DND-41 (cell line): Measurements from ENCODE around the gene APOC3.

Experiments
- ATAC-seq: fragments of 200-7000 bp; cut with Tn5 transposase; 3 replicates; pipeline ENCODE4 v1.9.1; 2021; ENCODE audit warnings: low read depth; ENCODE audit not compliant: insufficient read depth
- DNase-seq: peaks from one replicate; pipeline ENCODE4 v3.0.0-alpha.2; 2020
- H2AFZ ChIP-seq: 2 replicates; pipeline ENCODE4 v1.6.0; 2012; ENCODE audit warnings: low read depth, low read length
- H3K27ac ChIP-seq: 2 replicates; pipeline ENCODE4 v1.5.1; 2012; ENCODE audit warnings: low read length, inconsistent platforms
- H3K27me3 ChIP-seq: fragments of 200-600 bp; sonication (generic); 2 replicates; pipeline ENCODE4 v1.6.0; 2012; ENCODE audit warnings: low read length, mild to moderate bottlenecking, inconsistent platforms; ENCODE audit not compliant: insufficient read depth, poor library complexity
- H3K36me3 ChIP-seq: 2 replicates; pipeline ENCODE4 v1.5.1; 2012; ENCODE audit warnings: low read length, inconsistent platforms; ENCODE audit not compliant: insufficient read depth
- H3K4me1 ChIP-seq: 2 replicates; pipeline ENCODE4 v1.5.1; 2012; ENCODE audit warnings: mild to moderate bottlenecking, low read length; ENCODE audit not compliant: insufficient read depth
- H3K4me2 ChIP-seq: 2 replicates; pipeline ENCODE4 v1.6.0; 2012; ENCODE audit warnings: mild to moderate bottlenecking, moderate library complexity, low read length, inconsistent platforms; ENCODE audit not compliant: insufficient read depth
- H3K4me3 ChIP-seq, 2 experiments: fragments of 200-600 bp in 1 of 2; shearing (Covaris generic) in 1 of 2; 2 replicates each; pipeline ENCODE4 v1.5.1; 2012 to 2016; ENCODE audit warnings: inconsistent platforms in 2 of 2, low read length in 2 of 2, mild to moderate bottlenecking in 2 of 2, low read depth in 1 of 2, moderate library complexity in 1 of 2
- H3K79me2 ChIP-seq: 2 replicates; pipeline ENCODE4 v1.6.0; 2012; ENCODE audit warnings: low read length, inconsistent platforms; ENCODE audit not compliant: insufficient read depth
- H3K9ac ChIP-seq: 2 replicates; pipeline ENCODE4 v1.6.0; 2012; ENCODE audit warnings: low read depth, mild to moderate bottlenecking, inconsistent platforms, low read length, moderate library complexity
- H3K9me3 ChIP-seq: 2 replicates; pipeline ENCODE4 v1.5.1; 2012; ENCODE audit warnings: low read length, moderate library complexity, mild to moderate bottlenecking, inconsistent platforms; ENCODE audit not compliant: insufficient read depth, severe bottlenecking
- H4K20me1 ChIP-seq: 2 replicates; pipeline ENCODE4 v1.6.0; 2012; ENCODE audit warnings: low read length; ENCODE audit not compliant: insufficient read depth
- CTCF ChIP-seq: IDR thresholded peaks from 2 replicates; pipeline ENCODE4 v1.5.1; 2012; ENCODE audit warnings: borderline replicate concordance, low read length, moderate library complexity, mild to moderate bottlenecking; ENCODE audit not compliant: poor library complexity, severe bottlenecking; ENCODE audit errors: extremely low read depth
- EZH2 ChIP-seq: IDR thresholded peaks from 3 replicates; pipeline ENCODE4 v1.6.1; 2012; ENCODE audit warnings: borderline replicate concordance, low read depth, mild to moderate bottlenecking, moderate library complexity, low read length, inconsistent platforms; ENCODE audit not compliant: severe bottlenecking

The APOC3 gene

GRCh38 chr11:116788975-116789374, 40.7 kb upstream of the APOC3 start:
- H3K4me1 ChIP-seq, result peaks cover 26% of the 10 kb centered on the region
- 0 out of 2 replicates have a peak overlapping the region, but pooled peaks have one; percentile 18 for H2AFZ ChIP-seq
- no peak overlapping the region for H3K4me3 ChIP-seq
- no peaks in the 10 kb centered on the region for H4K20me1 ChIP-seq
- H3K27me3 ChIP-seq, result no peaks in the 10 kb centered on the region
- H3K4me2 ChIP-seq, result peak overlapping the region; percentile 99
- H3K79me2 ChIP-seq, result peaks cover 20% of the 10 kb centered on the region
- no peak for DNase-seq
- no peak overlapping the region for H3K27ac ChIP-seq
- no peak overlapping the region for H3K9ac ChIP-seq
- ATAC-seq, result no peak
- no peaks in the 10 kb centered on the region for H3K9me3 ChIP-seq
- TF ChIP-seq EZH2 (no peak), CTCF (no peak)
- peaks cover 30% of the 10 kb centered on the region for H3K36me3 ChIP-seq

- Histone ChIP-seq H3K36me3 (peaks cover 16% of the 10 kb centered on the region), H3K27ac (no peak overlapping the region), H3K79me2 (peaks cover 18% of the 10 kb centered on the region), H3K4me2 (no peak overlapping the region), H4K20me1 (no peaks in the 10 kb centered on the region), H3K27me3 (no peaks in the 10 kb centered on the region), H3K4me3 (no peak overlapping the region), H3K4me1 (peaks cover 26% of the 10 kb centered on the region), H3K9me3 (no peaks in the 10 kb centered on the region), H2AFZ (no peak overlapping the region), H3K9ac (no peak overlapping the region)
- TF ChIP-seq EZH2 (no peak), CTCF (no peak)
- no peak for ATAC-seq
- no peak for DNase-seq
Measured at GRCh38 chr11:116790167-116791001, 39.3 kb upstream of the APOC3 start.

GRCh38 chr11:116791002-116791812, 38.5 kb upstream of the APOC3 start:
- H3K4me2 ChIP-seq, result peak overlapping the region; percentile 37; the same call in 1 of the 2 replicates
- peak; percentile 77 for DNase-seq

More at GRCh38 chr11:116791002-116791812, 38.5 kb upstream of the APOC3 start:
- H3K4me3 ChIP-seq, result peak overlapping the region in 1 of 2 experiments; percentile 29; a peak in 1 of 4 replicates
- peaks cover 24% of the 10 kb centered on the region for H3K4me1 ChIP-seq
- no peaks in the 10 kb centered on the region for H3K27me3 ChIP-seq
- H3K9ac ChIP-seq, result no peak overlapping the region
- H3K9me3 ChIP-seq, result no peaks in the 10 kb centered on the region
- ATAC-seq, result peak; percentile 75
- peaks cover 8% of the 10 kb centered on the region for H3K36me3 ChIP-seq
- no peaks in the 10 kb centered on the region for H4K20me1 ChIP-seq
- H3K27ac ChIP-seq, result no peak overlapping the region
- H3K79me2 ChIP-seq, result peaks cover 16% of the 10 kb centered on the region
- peak; percentile 92 for TF ChIP-seq CTCF
- no peak for TF ChIP-seq EZH2
- H2AFZ ChIP-seq, result peak overlapping the region; percentile 73
